HG03095 (cell line): Measurements from ENCODE around the gene CTNNA2.

Experiments used
- ATAC-seq: cut with Tn5 transposase; IDR thresholded peaks from one replicate; pipeline ENCODE4 v1.9.1; 2021; ENCODE audit warnings: moderate library complexity; ENCODE audit not compliant: unreplicated experiment

CTNNA2 gene

GRCh38 chr2:79700651-79701050 is 187.8 kb downstream of the CTNNA2 start:
- ATAC-seq, result no peak

GRCh38 chr2:79702905-79703304 is 190.1 kb downstream of the CTNNA2 start:
- no peak for ATAC-seq

DNA sequence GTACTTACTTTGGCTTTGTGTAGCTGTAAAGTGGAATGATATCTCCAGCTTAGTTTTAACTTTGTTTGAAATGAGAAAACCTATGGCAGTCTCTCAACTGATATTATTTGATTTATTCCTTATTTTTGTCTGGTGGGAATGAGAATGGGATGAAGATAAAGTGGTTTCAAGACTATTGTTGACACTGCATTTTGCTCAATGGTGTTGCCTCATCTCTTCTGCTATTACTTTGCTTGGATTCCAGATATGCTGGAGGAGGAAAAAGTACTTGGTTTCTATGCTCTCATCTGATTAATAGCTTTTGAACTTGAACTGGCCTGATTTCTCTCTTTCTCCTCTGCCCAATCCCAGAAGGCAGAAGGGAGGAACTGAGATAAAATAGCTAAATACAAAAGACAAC is 198.2 kb downstream of the CTNNA2 start:
- no peak for ATAC-seq

DNA sequence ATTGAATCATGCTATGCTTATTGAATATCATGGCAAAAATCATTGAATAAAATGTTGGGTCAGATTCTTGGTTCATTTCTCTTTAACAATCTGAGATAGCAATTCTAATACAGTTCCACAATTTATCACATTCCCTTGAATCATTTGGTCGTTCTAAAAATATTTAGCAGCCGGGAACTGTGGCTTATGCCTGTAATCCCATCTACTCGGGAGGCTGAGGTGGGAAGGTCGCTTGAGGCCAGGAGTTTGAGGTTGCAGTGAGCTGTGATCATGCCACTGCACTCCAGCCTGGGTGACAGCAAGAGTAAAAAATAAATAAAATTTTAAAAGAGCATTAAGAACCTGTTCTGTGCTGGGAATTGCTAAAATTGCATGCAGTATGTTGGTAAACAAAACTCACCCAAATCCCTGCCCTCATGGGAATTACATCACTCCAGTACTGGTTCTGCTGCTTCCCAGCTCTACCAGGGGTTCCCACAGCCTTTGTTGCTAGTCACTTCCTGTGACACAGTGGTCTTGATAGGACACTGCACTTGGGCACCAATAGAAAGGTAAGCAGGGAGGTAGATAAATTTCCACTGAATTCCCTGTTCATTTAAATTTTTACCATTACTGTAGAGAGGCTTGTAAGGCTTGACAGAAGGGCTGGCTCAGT is 200.4 kb downstream of the CTNNA2 start:
- ATAC-seq, result no peak

- no peak for ATAC-seq
These were observed 201.4 kb downstream of the CTNNA2 start for GRCh38 chr2:79714283-79714682.

DNA sequence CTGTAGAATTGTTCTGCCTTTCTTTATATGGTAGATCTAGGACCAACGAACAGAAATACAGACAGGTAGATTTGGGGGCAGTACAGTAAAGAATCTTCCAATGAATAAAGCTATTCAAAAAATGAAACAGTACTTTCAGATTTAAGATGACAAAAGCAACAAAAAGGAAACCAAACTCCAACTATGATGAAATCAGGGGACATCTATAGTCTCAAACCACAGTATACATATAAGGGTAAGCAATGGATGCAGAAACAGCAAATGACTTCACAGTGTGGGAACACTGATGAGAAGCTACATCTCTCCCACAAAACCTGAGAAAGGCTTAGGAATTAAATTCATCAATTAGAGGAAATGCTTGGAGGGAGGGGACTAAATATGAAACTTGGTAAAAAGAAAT is 202.5 kb downstream of the CTNNA2 start:
- no peak for ATAC-seq

GRCh38 chr2:79716266-79716665 is 203.4 kb downstream of the CTNNA2 start:
- ATAC-seq, result no peak

DNA sequence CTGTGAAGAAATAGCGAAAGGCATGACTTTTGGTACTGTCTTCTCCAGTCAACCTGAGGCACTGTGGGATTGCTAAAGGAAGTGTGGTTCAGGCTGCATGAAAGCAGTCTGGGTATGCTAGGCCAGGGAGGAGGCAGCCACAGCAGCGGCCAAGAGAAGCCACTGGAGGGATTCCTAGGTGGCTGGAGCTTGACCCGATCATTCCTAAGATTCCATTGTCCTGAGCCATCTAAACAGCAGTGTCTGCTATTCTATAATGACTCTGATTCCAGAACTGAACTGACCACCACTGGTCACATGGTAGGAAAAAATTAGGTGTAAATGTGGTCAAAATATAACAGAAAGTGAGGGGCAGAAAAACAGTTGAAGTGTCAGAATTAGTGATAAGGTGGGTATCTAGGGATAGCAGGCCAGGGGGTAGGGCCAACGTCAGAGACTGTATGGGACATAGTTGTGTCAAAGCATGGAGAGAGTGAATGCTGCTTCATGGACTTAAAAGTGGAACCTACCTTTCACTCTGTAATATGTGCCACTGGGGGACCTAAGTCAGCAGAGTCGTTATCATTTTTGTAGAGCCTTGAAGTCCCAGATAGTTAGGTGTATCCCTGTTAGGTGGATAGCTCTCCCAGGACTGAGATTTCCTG is 204.6 kb downstream of the CTNNA2 start:
- ATAC-seq, result no peak

- ATAC-seq, result no peak
These were observed 208.2 kb downstream of the CTNNA2 start for GRCh38 chr2:79721061-79721460.

DNA sequence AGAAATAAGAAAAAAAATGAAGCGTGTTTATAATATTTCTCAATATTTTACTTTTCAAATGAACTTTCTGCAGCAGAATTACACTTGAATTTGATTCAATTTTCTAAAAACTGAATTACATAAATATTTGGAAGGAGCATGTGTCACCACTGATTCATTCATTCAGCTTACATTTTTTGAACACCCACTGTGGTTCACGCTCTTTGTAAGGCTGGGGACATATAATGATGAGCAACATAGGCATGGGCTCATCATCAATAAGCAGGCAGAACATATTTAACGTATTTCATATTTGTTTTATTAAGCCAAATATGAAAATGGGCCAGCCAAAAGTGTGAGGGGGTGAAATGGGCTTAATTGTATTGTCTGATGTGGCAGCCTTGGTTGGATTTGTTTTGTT is 209.1 kb downstream of the CTNNA2 start:
- ATAC-seq, result no peak

DNA sequence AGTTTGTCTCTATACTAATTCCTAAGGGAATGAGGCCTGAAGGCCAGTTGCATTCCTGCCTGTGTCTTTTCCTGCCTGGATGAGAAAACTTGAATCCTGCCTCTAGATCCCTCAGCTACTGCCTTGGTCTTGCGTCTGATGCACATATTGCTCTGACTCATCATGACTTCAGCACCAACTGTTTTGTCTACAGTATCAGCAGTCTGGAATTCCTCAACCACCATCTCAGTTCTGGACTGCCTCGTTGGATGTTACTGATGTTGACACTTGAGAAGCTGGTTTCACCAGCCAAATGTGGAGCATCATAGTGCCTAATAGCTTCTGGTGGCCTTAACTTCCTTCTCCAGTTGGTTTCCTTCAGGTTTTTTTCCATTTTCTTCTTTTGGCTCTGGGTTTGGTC is 211.0 kb downstream of the CTNNA2 start:
- no peak for ATAC-seq

- no peak for ATAC-seq
These were observed 216.7 kb downstream of the CTNNA2 start for GRCh38 chr2:79729532-79729931.

GRCh38 chr2:79734518-79734917 is 221.7 kb downstream of the CTNNA2 start:
- no peak for ATAC-seq

GRCh38 chr2:79740879-79741443 is 228.1 kb downstream of the CTNNA2 start:
- ATAC-seq, result no peak

GRCh38 chr2:79750321-79750720 is 237.5 kb downstream of the CTNNA2 start:
- no peak for ATAC-seq

- ATAC-seq, result no peak
These were observed 244.7 kb downstream of the CTNNA2 start for GRCh38 chr2:79757526-79757925.

GRCh38 chr2:79758042-79758441 is 245.2 kb downstream of the CTNNA2 start:
- ATAC-seq, result no peak

GRCh38 chr2:79758749-79759282 is 246.0 kb downstream of the CTNNA2 start:
- ATAC-seq, result no peak

DNA sequence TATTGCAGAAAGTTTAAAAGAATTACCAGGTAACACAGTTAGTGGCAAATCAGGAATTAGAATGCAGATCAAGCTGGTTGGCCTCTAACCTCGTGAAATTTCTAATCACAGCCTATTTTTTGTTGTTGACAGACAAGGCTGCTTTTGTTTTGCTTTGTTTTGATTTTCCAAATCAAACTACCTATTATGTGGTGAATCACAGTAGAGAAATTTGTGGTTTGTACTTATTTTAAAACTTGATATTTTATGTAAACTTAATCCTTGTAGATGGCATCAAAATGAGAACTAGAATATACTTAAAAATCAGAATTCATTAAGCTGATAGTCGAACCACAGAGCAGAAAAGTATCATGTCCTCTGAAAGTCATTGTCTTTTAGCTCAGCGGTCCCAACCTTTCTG is 258.1 kb downstream of the CTNNA2 start:
- no peak for ATAC-seq

DNA sequence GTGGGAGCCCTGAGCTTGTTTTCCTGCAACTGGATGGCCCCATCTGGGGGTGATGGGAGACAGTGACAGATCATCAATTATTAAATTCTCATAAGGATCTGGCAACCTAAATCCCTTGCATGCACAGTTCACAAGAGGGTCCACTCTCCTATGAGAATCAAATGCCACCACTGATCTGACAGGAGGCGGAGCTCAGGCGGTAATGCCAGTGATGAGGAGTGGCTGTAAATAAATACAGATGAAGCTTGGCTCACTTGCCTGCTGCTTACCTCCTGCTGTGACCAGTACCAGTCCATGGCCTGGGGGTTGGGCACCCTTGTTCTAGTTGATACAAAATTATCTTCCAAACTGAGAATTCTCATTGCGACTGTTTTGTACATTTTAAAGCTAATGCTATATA is 258.6 kb downstream of the CTNNA2 start:
- ATAC-seq, result no peak

GRCh38 chr2:79774016-79774415 is 261.2 kb downstream of the CTNNA2 start:
- no peak for ATAC-seq

DNA sequence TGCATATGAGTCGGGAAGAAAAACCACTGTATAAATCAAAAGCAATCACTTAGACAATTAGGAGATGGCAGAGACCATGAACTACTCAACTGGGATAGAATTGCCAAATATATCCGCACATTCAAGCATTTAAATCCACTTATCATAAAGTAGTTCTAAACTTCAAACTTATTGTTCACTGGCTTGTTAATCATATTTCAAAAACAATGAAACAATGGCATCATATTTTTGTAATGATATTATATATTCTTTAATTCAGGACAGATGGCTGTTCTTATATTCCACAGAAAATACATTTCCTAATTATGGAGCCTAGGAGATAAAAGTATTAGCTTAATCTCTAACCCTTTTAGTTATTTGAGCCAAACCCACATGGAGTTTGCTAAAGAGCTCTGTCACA is 263.6 kb downstream of the CTNNA2 start:
- ATAC-seq, result no peak
